Esophagus muscularis mucosa (tissue), 4 donors: ENCODE results near the gene CYREN. TPM values are rescaled to one million over a fixed set of nuclear protein-coding genes. Genes with fewer than 3 reads are reported as not detected.

Experiments
- DNase-seq: peaks from one replicate; pipeline ENCODE4 v3.0.0-alpha.2; 2017; ENCODE audit errors: extremely low spot score
- H3K27ac ChIP-seq, 4 donors: fragments of 200-600 bp; sonication (generic); replicated peaks in 1 of 4; 1 replicate in 3 of 4; 2 replicates in 1 of 4; pipeline ENCODE4 v1.5.1; 2016 to 2019; ENCODE audit warnings: mild to moderate bottlenecking in 1 of 4
- H3K27me3 ChIP-seq, 4 donors: fragments of 200-600 bp; sonication (generic); one replicate each; pipeline versions ENCODE4 v1.5.1 to v1.6.0; 2016 to 2019
- H3K36me3 ChIP-seq, 4 donors: fragments of 200-600 bp; sonication (generic); one replicate each; pipeline ENCODE4 v1.5.1; 2016 to 2019
- H3K4me1 ChIP-seq, 4 donors: fragments of 200-600 bp; sonication (generic); one replicate each; pipeline ENCODE4 v1.5.1; 2016 to 2019
- H3K4me3 ChIP-seq, 4 donors: fragments of 200-600 bp; sonication (generic); 1 replicate in 2 of 4; 2 replicates in 2 of 4; pipeline ENCODE4 v1.5.1; 2016 to 2019; ENCODE audit warnings: mild to moderate bottlenecking in 4 of 4, moderate library complexity in 1 of 4
- H3K9me3 ChIP-seq, 4 donors: fragments of 200-600 bp; sonication (generic); 1 replicate in 3 of 4; 2 replicates in 1 of 4; pipeline ENCODE4 v1.5.1; 2016 to 2019
- CTCF ChIP-seq, 3 experiments: fragments of 200-600 bp in 2 of 3; fragments of 450-650 bp in 1 of 3; sonication (generic) in 2 of 3; IDR thresholded peaks; one replicate each; pipeline ENCODE4 v1.5.1; 2017 to 2019; ENCODE audit warnings: antibody characterized with exemption in 3 of 3, mild to moderate bottlenecking in 2 of 3, moderate library complexity in 1 of 3
- EP300 ChIP-seq: sonication (generic); formaldehyde crosslinking; IDR thresholded peaks from one replicate; pipeline ENCODE4 v1.6.1; 2017; ENCODE audit warnings: antibody characterized with exemption
- POLR2A ChIP-seq: fragments of 450-650 bp; IDR thresholded peaks from one replicate; pipeline ENCODE4 v1.6.1; 2017; ENCODE audit warnings: antibody characterized with exemption, moderate library complexity, mild to moderate bottlenecking, low read depth
- POLR2AphosphoS5 ChIP-seq, 2 donors: sonication (generic); formaldehyde crosslinking; IDR thresholded peaks; one replicate each; pipeline ENCODE4 v1.6.1; 2017; ENCODE audit warnings: antibody characterized with exemption in 2 of 2
- WGBS: methylation state at CpG from one replicate; pipeline ENCODE4 v1.1.5; 2018; 5-methylcytosine and 5-hydroxymethylcytosine counted together
- intact Hi-C: fragments of 100-400 bp; cut with DNase I; formaldehyde crosslinking; loops from one replicate; pipeline ENCODE4 v1.15.1; 2023
- total RNA-seq, 4 donors: library from RNA; depleted of rRNA; stranded (reverse); fragments of >200 nt; gene quantifications; one replicate each; pipeline versions ENCODE4 v1.1.0 to v1.2.1, GENCODE V29; 2016

CYREN gene
- total RNA-seq, 4 donors from 2014 or later = 30.8 to 51.7 (median 40.2) TPM

DNA sequence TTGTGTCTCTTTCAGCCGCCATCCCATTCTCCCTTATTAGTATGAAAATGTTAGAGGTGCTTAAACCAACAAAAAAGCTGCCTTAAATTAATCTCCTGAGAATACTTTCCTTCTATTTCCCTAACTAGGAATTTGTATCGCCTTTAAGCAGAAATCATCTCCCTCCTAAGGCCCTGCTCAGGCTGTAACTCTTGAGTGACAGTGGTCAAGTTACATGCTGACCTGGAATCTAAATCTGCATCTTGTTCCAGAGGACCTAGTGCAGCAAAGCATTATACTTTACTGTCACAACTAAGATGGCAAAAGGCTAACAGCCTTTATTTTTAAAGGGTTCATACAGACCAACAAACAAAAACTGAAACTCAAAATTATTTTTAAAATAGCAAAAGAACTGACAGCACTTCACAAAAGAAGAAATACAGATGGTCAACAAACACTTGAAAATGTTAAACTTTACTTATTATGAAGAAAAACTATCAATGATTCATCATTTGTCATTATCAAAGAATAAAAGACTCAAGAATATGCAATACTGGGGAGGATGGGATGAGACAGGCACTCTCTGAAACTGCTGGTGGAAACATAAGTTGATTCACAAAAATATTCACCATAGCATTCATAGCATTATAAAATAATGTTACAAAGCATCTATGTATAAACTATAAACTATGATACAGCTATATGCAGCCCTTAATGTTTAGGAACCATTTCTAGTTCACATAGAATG lies 11.0 kb downstream of the CYREN start:
- H3K9me3 ChIP-seq = peaks cover 0 to 12% (median 5%) of the 10 kb centered on the region in 4 donors
- no peaks in the 10 kb centered on the region for H3K27me3 ChIP-seq
- H3K4me3 ChIP-seq = no peak overlapping the region
- TF ChIP-seq POLR2AphosphoS5 (IDR thresholded peaks at IDR 0.05) = no peak
- TF ChIP-seq EP300 = no peak
- TF ChIP-seq POLR2A = no peak
- no peak for TF ChIP-seq CTCF (IDR thresholded peaks at IDR 0.05)
- H3K27ac ChIP-seq = peak overlapping the region; percentile 49 to 66 (median 56)
- DNase-seq = no peak
- peaks cover 0 to 18% (median 10%) of the 10 kb centered on the region in 4 donors for H3K36me3 ChIP-seq
- peaks cover 37 to 66% (median 47%) of the 10 kb centered on the region in 4 donors for H3K4me1 ChIP-seq
- 90% methylated on average over 2 of the region's 2 CpGs for WGBS
- intact Hi-C loops = no loop called here

DNA sequence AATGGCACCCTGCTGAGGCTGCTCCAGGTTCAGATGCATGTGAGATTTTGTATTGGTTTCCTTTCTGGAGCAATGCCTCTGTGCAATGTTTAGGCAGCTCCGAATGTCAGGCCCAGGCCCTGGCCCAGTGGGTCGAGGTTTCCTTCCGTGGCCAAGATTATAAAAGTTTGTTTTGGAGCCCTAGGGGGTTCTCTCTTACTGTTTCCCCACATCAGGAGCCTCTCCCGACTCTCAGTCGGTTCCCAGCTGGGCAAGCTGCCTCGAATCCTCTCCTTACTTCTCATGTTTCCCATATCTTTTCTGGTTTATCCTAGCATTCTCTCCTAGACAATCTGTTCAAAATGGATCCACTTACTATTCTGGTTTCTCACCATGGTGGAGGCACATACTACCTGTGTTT lies 11.6 kb downstream of the CYREN start:
- 83% methylated on average over 6 of the region's 6 CpGs for WGBS
- H3K9me3 ChIP-seq = peaks cover 0 to 12% (median 5%) of the 10 kb centered on the region in 4 donors
- H3K27me3 ChIP-seq = no peaks in the 10 kb centered on the region
- TF ChIP-seq EP300 (no peak), POLR2A (no peak), CTCF (IDR thresholded peaks at IDR 0.05) (no peak), POLR2AphosphoS5 (IDR thresholded peaks at IDR 0.05) (no peak)
- intact Hi-C loops = no loop called here
- peaks cover 0 to 12% (median 4%) of the 10 kb centered on the region in 4 donors for H3K36me3 ChIP-seq
- no peak for DNase-seq
- peak overlapping the region in 3 of 4 donors; percentile 29 to 66 (median 49) for H3K27ac ChIP-seq
- H3K4me3 ChIP-seq = no peak overlapping the region
- H3K4me1 ChIP-seq = peaks cover 35 to 60% (median 43%) of the 10 kb centered on the region in 4 donors

DNA sequence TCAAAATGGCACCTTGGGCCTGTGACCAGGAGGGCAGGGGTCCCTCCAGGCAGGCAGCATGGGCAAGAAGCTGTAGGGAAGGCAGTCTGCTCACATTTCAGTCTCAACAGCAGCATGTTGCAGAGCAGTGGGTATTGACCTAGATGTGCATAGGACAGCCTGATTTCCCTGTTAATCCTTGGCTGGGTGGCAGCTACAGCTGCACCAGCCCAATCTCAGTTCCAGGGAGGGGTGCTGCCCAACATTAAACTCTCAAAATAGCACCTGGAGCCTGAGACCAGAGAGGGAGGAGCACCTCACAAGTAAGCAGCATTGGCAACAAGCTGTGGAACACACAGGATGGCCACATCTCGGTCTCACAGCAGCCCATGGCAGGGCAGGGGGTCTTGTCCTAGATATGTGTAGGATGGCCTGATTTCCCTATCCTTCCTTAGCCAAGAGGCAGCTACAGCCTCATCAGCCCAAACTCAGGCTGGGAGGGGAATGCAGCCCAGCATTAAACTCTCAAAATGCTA lies 12.3 kb downstream of the CYREN start:
- Histone ChIP-seq H3K36me3 (peaks cover 0 to 9% (median 3%) of the 10 kb centered on the region in 4 donors), H3K9me3 (peaks cover 0 to 12% (median 5%) of the 10 kb centered on the region in 4 donors), H3K4me1 (peaks cover 35 to 57% (median 43%) of the 10 kb centered on the region in 4 donors), H3K27ac (peak overlapping the region in 3 of 4 donors; percentile 29 to 49 (median 31)), H3K27me3 (no peaks in the 10 kb centered on the region), H3K4me3 (no peak overlapping the region)
- TF ChIP-seq EP300 = no peak
- no peak for TF ChIP-seq CTCF (IDR thresholded peaks at IDR 0.05)
- TF ChIP-seq POLR2A = no peak
- no peak for TF ChIP-seq POLR2AphosphoS5 (IDR thresholded peaks at IDR 0.05)
- intact Hi-C loops = no loop called here
- 88% methylated on average over 1 of the region's 1 CpG for WGBS
- no peak for DNase-seq

- Histone ChIP-seq H3K4me3 (no peak overlapping the region), H3K9me3 (peaks cover 0 to 12% (median 5%) of the 10 kb centered on the region in 4 donors), H3K36me3 (peaks cover 0 to 26% (median 8%) of the 10 kb centered on the region in 4 donors), H3K4me1 (peaks cover 29 to 54% (median 40%) of the 10 kb centered on the region in 4 donors), H3K27ac (no peak overlapping the region), H3K27me3 (no peaks in the 10 kb centered on the region)
- TF ChIP-seq POLR2AphosphoS5 (IDR thresholded peaks at IDR 0.05) = no peak
- no peak for TF ChIP-seq EP300
- no peak for TF ChIP-seq POLR2A
- no peak for TF ChIP-seq CTCF (IDR thresholded peaks at IDR 0.05)
- intact Hi-C loops = no loop called here
- DNase-seq = no peak
- 87% methylated on average over 1 of the region's 1 CpG for WGBS
Measured at GRCh38 chr7:135156290-135156689, 14.2 kb downstream of the CYREN start.
